K562 (cell line): ENCODE results near the gene XPNPEP3. TPM values are rescaled to one million over a fixed set of nuclear protein-coding genes. Genes with fewer than 3 reads are reported as not detected.
A peak's percentile ranks its signal among the peaks of the same experiment; 100 is the strongest.

Experiments used
- CTBP1 ChIP-seq: fragments of 450-650 bp; IDR thresholded peaks from 2 replicates; pipeline ENCODE4 v1.6.1; 2016; ENCODE audit warnings: borderline replicate concordance
- HIVEP1 ChIP-seq: fragments of 250-450 bp; sonication (Bioruptor Pico); IDR thresholded peaks from 2 replicates; pipeline ENCODE4 v1.4.0; 2020; ENCODE audit warnings: mild to moderate bottlenecking
- HMBOX1 ChIP-seq: sonication (generic); IDR thresholded peaks from 2 replicates; pipeline ENCODE4 v1.6.1; 2016
- PHF20 ChIP-seq: fragments of 450-650 bp; IDR thresholded peaks from 2 replicates; pipeline ENCODE4 v1.6.1; 2018; ENCODE audit not compliant: partially characterized antibody
- SREBF2 ChIP-seq: sonication (generic); formaldehyde crosslinking; IDR thresholded peaks from 2 replicates; pipeline ENCODE4 v1.4.0; 2020; ENCODE audit warnings: mild to moderate bottlenecking, missing genetic modification reagents
- TAF1 ChIP-seq: IDR thresholded peaks from 2 replicates; pipeline ENCODE4 v1.6.1; 2011; ENCODE audit warnings: mild to moderate bottlenecking, low read length, moderate library complexity; ENCODE audit not compliant: insufficient read depth, control insufficient read depth, severe bottlenecking; ENCODE audit errors: extremely low read depth
- THAP12 ChIP-seq: fragments of 250-450 bp; sonication (Bioruptor Pico); IDR thresholded peaks from 2 replicates; pipeline ENCODE4 v1.9.0; 2021; ENCODE audit warnings: mild to moderate bottlenecking, inconsistent platforms
- ZBTB40 ChIP-seq, 2 experiments: fragments of 450-650 bp in 1 of 2; sonication (generic) in 1 of 2; formaldehyde crosslinking in 1 of 2; IDR thresholded peaks; 2 replicates each; pipeline versions ENCODE4 v1.7.1 to v1.9.0; 2016 to 2022; ENCODE audit warnings: inconsistent platforms in 1 of 2, mild to moderate bottlenecking in 1 of 2, missing genetic modification reagents in 1 of 2
- ZFPM2 ChIP-seq: fragments of 250-450 bp; sonication (Bioruptor Pico); IDR thresholded peaks from 2 replicates; pipeline ENCODE4 v1.5.1; 2022; ENCODE audit warnings: mild to moderate bottlenecking
- ZNF140 ChIP-seq: fragments of 250-450 bp; sonication (Bioruptor Pico); IDR thresholded peaks from 2 replicates; pipeline ENCODE4 v1.8.0; 2021; ENCODE audit warnings: moderate library complexity, mild to moderate bottlenecking, inconsistent platforms
- ZNF584 ChIP-seq: fragments of 200-800 bp; sonication (Bioruptor generic); IDR thresholded peaks from 2 replicates; pipeline ENCODE4 v1.6.1; 2016; ENCODE audit warnings: low read depth, mild to moderate bottlenecking, missing genetic modification characterization, missing compliant biosample characterization
- polyA plus RNA-seq, 8 experiments: library from polyadenylated mRNA; depleted of rRNA in 4 of 8; stranded (reverse) in 5 of 8; unstranded in 3 of 8; fragments of >200 nt; fragmentation: Nextera tagmentation in 2 of 8; fragmentation: Illumina TruSeq in 1 of 8; extraction: Ambion mirVana in 2 of 8; extraction: Trizol in 1 of 8; gene quantifications; 2 replicates each; pipeline versions ENCODE4 v1.2.1 to v1.2.3, GENCODE V29; 2011 to 2014; ENCODE audit warnings: inconsistent platforms in 1 of 8, missing spikeins in 1 of 8
- total RNA-seq, 7 experiments: library from RNA; depleted of rRNA in 6 of 7; stranded (reverse); fragments of >200 nt in 6 of 7; fragmentation: Illumina TruSeq in 2 of 7; extraction: Trizol in 2 of 7; gene quantifications; 2 replicates each; pipeline versions ENCODE4 v1.2.1 to v1.2.3, GENCODE V29; 2011 to 2021; ENCODE audit warnings: low replicate concordance in 1 of 7
- TF ChIP-seq, protein P1 (sequence below): sonication (generic); formaldehyde crosslinking; IDR thresholded peaks from 2 replicates; pipeline ENCODE4 v1.9.0; 2022; ENCODE audit warnings: mild to moderate bottlenecking, missing genetic modification reagents

XPNPEP3 gene
- total and polyA plus RNA-seq, 9 of the 15 experiments (the other 6 are each of a cell fraction or from before 2014, with no cell fraction given): 9.1 to 22.6 (median 15.6) TPM

GRCh38 chr22:40950962-40951794 lies 94.2 kb downstream of the XPNPEP3 start, which contains the start of gene RBX1 (continued):
- peak; percentile 73 for TF ChIP-seq ZBTB40 (IDR thresholded peaks at IDR 0.05)
- TF ChIP-seq ZBTB40 (CRISPR knock-in tag; IDR thresholded peaks at IDR 0.05): no peak
- TF ChIP-seq, protein P1, sequence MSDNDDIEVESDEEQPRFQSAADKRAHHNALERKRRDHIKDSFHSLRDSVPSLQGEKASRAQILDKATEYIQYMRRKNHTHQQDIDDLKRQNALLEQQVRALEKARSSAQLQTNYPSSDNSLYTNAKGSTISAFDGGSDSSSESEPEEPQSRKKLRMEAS (CRISPR knock-in tag): peak; percentile 55
- peak; percentile 44; the same call in 1 of the 2 replicates for TF ChIP-seq THAP12 (CRISPR knock-in tag)
- no peak for TF ChIP-seq ZNF584 (CRISPR knock-in tag)
- no peak for TF ChIP-seq ZNF140 (CRISPR knock-in tag)
- no peak for TF ChIP-seq CTBP1
- TF ChIP-seq HIVEP1 (CRISPR knock-in tag): no peak
- no peak for TF ChIP-seq SREBF2 (CRISPR knock-in tag)
- no peak for TF ChIP-seq HMBOX1
- TF ChIP-seq TAF1: peak; percentile 81
- TF ChIP-seq PHF20: peak; percentile 67
- TF ChIP-seq ZFPM2 (CRISPR knock-in tag): no peak
